Head of caudate nucleus (tissue), 42 donors: ENCODE data around the gene HOXB3.

Source experiments
- DNase-seq, 42 donors: peaks; one replicate each; pipeline versions ENCODE4 v3.0.0 to v3.0.0-alpha.2; 2020 to 2021; ENCODE audit warnings: mixed read lengths in 7 of 42
- intact Hi-C: fragments of 100-400 bp; cut with DNase I; formaldehyde crosslinking; loops from one replicate; pipeline ENCODE4 v1.15.0; 2022

HOXB3 gene

GRCh38 chr17:48564188-48565021 is 25.6 kb downstream of the HOXB3 start:
- intact Hi-C loops: no loop called here
- DNase-seq: no peak

- intact Hi-C loops: no loop called here
- no peak for DNase-seq
Observed at GRCh38 chr17:48563867-48564187, 26.2 kb downstream of the HOXB3 start.

GRCh38 chr17:48563385-48563838 is 26.6 kb downstream of the HOXB3 start:
- no peak for DNase-seq
- intact Hi-C loops: no loop called here

GRCh38 chr17:48562934-48563333 is 27.1 kb downstream of the HOXB3 start:
- no peak for DNase-seq
- intact Hi-C loops: no loop called here

- no peak for DNase-seq
- intact Hi-C loops: no loop called here
Observed at GRCh38 chr17:48561884-48562810, 27.9 kb downstream of the HOXB3 start.

DNA sequence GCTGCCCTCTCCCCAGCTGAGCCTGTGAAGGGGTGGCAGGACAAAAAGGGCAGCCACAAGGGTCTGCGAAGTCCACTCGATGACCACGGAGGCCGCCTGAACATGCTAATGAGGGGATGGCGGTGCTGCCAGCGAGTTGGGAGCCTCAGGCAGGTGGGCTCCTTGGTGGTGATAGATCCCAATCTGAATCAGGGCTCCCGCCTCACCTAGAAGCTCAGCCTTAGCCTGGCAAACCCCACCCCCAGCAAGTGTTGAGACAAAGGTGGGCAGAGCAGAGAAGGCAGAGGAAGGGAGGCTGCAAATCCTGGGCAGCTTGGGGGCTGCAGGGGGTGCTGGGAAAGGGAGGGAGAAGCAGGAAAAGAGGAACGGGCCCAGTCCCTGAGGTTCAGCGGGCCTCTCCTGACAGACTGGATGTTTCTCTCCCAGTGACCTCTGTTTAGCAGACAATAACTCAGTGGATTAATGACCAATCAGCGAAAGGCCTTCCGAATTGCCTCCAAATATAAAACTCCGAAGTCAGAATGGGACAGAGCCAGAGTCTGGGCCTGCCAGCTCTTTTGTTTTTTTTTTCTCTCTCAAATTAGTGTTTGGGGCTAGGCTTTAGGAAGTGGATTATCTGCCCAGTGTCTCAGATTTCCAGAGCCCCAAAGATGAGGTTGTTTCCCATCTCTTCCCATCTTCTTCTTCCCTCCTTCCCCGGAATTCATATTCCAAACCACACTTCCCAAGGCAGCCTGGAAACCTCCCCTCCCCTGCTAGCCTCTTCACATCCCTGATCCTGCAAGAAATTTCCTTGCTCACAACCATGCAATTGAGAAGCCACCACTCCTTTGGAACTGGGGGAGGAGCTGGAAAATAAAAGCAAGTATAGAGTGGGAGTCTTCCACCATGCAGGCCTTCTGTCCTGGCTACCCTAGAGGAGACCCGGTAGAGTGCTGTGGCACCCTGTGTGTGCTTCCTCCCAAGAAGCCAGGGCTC is 29.9 kb downstream of the HOXB3 start:
- DNase-seq: no peak
- intact Hi-C loops: no loop called here

DNA sequence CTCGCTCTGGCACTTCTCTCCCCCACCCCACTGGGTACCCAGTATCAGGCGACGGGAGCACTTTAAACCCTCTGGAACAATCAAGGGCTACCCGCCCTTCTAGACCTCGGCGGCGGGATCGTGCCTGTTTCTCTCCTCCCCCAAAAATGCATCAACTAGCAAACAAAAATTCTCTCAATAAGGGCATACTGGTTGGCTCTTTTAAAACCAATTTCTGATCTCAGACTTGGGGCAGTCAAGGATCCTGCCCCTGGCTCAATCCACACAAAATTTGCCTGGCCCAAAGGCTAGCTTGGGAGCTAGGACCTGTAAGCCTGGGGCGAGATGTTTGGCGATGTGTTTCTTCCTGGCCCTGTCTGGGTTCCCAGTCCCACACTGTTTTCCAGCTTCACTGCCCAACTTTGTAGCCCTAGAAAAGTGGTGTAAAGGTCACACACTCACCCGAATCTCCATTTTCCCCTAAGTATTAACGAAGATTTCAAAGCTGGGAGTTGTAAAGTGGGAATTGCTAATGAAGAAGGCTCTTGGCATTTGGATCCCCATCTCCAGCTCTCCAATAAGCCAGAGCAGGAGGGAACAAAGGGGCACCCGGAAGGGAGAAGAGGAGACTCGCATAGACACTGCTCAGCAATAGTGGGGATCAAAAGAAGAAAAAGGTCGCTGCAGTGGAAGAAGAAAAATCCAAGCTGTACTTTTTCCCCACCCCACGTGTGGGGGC is 30.8 kb downstream of the HOXB3 start:
- intact Hi-C loops: no loop called here

DNA sequence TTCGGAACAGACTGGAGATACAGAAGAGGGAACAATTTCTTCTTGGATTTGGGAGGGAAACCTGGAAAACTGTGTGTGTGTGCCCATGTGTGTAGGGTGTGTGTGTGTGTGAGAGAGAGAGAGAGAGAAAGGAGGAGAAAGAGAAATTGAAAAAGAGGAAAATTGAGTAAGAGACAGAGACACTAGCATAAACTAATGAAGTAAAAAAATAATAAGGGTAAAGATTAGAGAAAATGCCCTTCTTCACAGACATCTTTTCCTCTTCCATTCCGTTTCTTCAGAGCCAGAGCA is 31.3 kb downstream of the HOXB3 start:
- intact Hi-C loops: no loop called here
- DNase-seq: no peak

More for the DNA sequence above, 30.8 kb downstream of the HOXB3 start:
- no peak for DNase-seq

- intact Hi-C loops: no loop called here
- no peak for DNase-seq
Observed at GRCh38 chr17:48558057-48558830, 31.8 kb downstream of the HOXB3 start.

DNA sequence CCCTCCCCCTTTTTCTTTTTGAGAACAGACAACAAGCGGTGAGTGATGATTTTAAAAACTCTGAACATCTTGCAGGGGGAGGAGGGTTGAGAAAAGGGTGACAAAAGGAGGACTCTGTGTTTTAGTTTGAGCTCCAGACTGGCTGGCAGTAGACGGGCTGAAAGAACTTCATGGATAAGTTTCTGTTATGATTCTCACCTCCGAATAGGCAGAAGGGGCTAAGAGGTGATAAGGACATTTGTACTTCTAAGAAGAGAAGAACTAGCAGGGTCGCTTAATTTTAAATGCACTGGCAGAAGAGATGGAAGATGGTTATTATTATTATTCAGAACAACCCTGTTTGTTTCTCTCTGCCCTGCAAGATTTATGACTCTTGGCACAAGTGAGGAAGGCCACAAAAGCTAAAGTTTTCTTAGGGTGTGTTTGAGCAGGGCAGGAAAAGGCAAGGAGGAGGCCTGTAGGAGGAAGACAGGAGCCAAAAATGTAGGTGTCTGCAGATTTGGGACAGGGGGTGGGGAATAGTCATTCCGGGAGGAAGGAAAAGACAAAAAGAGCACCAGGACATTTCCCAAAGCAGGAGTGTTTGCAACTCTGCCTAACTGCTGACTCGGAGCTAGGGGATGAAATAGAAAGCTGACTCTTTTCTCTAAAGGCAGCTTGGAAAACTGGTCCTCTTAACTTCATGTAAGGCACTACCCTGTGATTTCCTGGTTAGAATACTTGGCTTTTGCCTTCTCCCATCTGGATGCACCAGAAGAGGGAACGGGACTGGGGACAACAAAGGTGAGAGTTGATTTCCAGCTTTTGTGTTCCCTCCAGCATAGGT is 33.3 kb downstream of the HOXB3 start:
- DNase-seq: no peak
- intact Hi-C loops: no loop called here

- no peak for DNase-seq
- intact Hi-C loops: no loop called here
Observed at GRCh38 chr17:48556229-48556575, 33.8 kb downstream of the HOXB3 start.

- no peak for DNase-seq
- intact Hi-C loops: no loop called here
Observed at GRCh38 chr17:48555258-48556228, 34.5 kb downstream of the HOXB3 start.

GRCh38 chr17:48554412-48555257 is 35.4 kb downstream of the HOXB3 start:
- DNase-seq: no peak
- intact Hi-C loops: no loop called here

- no peak for DNase-seq
- intact Hi-C loops: no loop called here
Observed at GRCh38 chr17:48553826-48554225, 36.2 kb downstream of the HOXB3 start.

- intact Hi-C loops: no loop called here
- DNase-seq: no peak
Observed at GRCh38 chr17:48553190-48553547, 36.9 kb downstream of the HOXB3 start.
